ENCODE data around the gene ACSF3. TPM values are rescaled to one million over a fixed set of nuclear protein-coding genes. Genes with fewer than 3 reads are reported as not detected.

Gene ACSF3
- total RNA-seq, 2 experiments from 2014 or later: 44.7 to 49.5 TPM

DNA sequence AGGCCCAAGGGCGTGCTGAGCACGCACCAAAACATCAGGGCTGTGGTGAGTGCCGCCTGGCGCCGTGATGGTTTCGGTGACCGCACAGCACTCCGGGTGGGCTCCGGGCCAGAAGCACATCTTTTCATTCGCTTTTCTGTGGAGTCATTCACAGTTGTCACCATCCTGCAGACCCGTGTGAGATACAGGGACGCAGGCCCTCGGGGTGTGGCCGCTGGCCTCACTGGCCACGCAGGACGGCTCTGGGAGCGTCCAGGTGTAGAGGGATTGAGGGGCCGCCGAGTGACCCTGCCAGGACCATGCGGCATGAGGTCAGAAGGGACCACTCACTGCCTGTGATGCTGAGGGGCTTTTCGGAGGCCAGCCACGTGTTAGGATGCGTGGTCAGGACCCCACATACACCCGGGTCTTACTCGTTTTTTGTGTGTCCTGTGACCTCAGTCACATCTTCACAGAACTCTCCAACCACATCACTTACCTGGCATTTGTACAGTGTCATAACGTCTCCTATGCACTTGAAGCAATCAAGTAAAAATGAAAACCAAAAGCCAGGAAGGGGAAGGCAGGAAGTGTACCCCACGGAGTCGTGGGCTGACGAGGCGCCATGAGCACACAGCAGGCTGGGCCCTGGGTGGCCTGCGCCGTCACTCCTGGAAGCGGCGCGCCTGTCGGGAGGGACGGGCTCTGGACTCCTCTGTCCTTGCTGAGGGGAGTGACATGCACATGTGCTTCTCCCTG is 7.8 kb downstream of the ACSF3 start:
- intact Hi-C loops (cut with DNase I, micrococcal nuclease): no loop called here
- H3K4me1 ChIP-seq (ENCODE audit: insufficient read depth, low read length): peaks cover 67% of the 10 kb centered on the region
- no peak overlapping the region for H3K27ac ChIP-seq (ENCODE audit: low read depth in 1 of 2, low read length in 2 of 2)
- POLR2A ChIA-PET: interaction anchor here (2.3 kb wide), 1 partner anchor 13 kb away, joined by 12 read pairs; no protein-coding TSS in a partner anchor
- H3K4me3 Mint-ChIP-seq: no peak overlapping the region
- DNase-seq (peak in 1 of 14 experiments; percentile 38), ATAC-seq (ENCODE audit: poor library complexity) (no peak)
- H3K9me3 Mint-ChIP-seq: no peaks in the 10 kb centered on the region
- no peaks in the 10 kb centered on the region for H3K9me3 ChIP-seq (ENCODE audit: control insufficient read depth in 1 of 2, insufficient read depth in 1 of 2, low read length in 2 of 2)
- H3K36me3 ChIP-seq (ENCODE audit: insufficient read depth, low read length): peaks cover 68% of the 10 kb centered on the region
- H3K27me3 ChIP-seq (ENCODE audit: control insufficient read depth in 1 of 2, insufficient read depth in 2 of 2, low read length in 2 of 2): no peaks in the 10 kb centered on the region
- H3K27me3 Mint-ChIP-seq: no peaks in the 10 kb centered on the region
- peak overlapping the region; percentile 55 for H3K27ac Mint-ChIP-seq
- CTCF ChIA-PET: no interaction called here
- peaks cover 63% of the 10 kb centered on the region for H3K4me1 Mint-ChIP-seq (ENCODE audit: low read depth)
- H3K4me3 ChIP-seq (ENCODE audit: low read length): no peak overlapping the region
- H3K36me3 Mint-ChIP-seq (ENCODE audit: low read depth): peaks cover 78% of the 10 kb centered on the region
- TF ChIP-seq, protein P1, sequence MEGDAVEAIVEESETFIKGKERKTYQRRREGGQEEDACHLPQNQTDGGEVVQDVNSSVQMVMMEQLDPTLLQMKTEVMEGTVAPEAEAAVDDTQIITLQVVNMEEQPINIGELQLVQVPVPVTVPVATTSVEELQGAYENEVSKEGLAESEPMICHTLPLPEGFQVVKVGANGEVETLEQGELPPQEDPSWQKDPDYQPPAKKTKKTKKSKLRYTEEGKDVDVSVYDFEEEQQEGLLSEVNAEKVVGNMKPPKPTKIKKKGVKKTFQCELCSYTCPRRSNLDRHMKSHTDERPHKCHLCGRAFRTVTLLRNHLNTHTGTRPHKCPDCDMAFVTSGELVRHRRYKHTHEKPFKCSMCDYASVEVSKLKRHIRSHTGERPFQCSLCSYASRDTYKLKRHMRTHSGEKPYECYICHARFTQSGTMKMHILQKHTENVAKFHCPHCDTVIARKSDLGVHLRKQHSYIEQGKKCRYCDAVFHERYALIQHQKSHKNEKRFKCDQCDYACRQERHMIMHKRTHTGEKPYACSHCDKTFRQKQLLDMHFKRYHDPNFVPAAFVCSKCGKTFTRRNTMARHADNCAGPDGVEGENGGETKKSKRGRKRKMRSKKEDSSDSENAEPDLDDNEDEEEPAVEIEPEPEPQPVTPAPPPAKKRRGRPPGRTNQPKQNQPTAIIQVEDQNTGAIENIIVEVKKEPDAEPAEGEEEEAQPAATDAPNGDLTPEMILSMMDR (IDR thresholded peaks at IDR 0.05): no peak

DNA sequence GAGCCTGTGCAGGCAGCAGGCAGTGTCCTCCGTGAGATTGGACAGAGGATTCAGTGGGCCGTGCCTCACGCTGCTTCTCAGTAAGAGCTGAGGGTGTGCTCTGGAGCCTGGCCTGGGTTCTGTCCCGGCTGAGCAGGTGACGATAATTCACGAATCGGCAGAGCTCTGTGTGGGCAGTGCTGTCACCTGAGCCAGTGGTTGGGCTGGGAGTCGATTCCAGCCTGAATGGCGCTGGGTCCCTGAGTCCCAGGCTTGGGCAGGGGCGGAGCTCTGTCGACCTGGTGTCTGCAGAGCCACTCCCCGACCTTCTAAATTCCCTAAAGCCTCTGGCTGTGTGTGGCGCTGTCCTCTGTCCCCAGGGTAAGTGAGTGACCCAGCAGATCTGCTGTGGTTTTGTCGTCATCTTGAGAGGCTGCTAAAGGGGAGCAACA is 8.4 kb downstream of the ACSF3 start:
- H3K4me1 ChIP-seq (ENCODE audit: insufficient read depth, low read length): peaks cover 64% of the 10 kb centered on the region
- no peak overlapping the region for H3K4me3 Mint-ChIP-seq
- H3K4me3 ChIP-seq (ENCODE audit: low read length): no peak overlapping the region
- H3K27ac ChIP-seq (ENCODE audit: low read depth in 1 of 2, low read length in 2 of 2): no peak overlapping the region
- no peaks in the 10 kb centered on the region for H3K9me3 ChIP-seq (ENCODE audit: control insufficient read depth in 1 of 2, insufficient read depth in 1 of 2, low read length in 2 of 2)
- CTCF ChIA-PET: no interaction called here
- no peaks in the 10 kb centered on the region for H3K27me3 ChIP-seq (ENCODE audit: control insufficient read depth in 1 of 2, insufficient read depth in 2 of 2, low read length in 2 of 2)
- peak overlapping the region; percentile 55 for H3K27ac Mint-ChIP-seq
- no peak for ATAC-seq (ENCODE audit: poor library complexity)
- H3K4me1 Mint-ChIP-seq (ENCODE audit: low read depth): peaks cover 62% of the 10 kb centered on the region
- POLR2A ChIA-PET: interaction anchor here (2.3 kb wide), 1 partner anchor 13 kb away, joined by 12 read pairs; no protein-coding TSS in a partner anchor
- peaks cover 74% of the 10 kb centered on the region for H3K36me3 ChIP-seq (ENCODE audit: insufficient read depth, low read length)
- intact Hi-C loops (cut with DNase I, micrococcal nuclease): no loop called here
- no peaks in the 10 kb centered on the region for H3K9me3 Mint-ChIP-seq
- no peak for DNase-seq
- TF ChIP-seq, protein P1 (IDR thresholded peaks at IDR 0.05): no peak
- no peaks in the 10 kb centered on the region for H3K27me3 Mint-ChIP-seq
- H3K36me3 Mint-ChIP-seq (ENCODE audit: low read depth): peaks cover 78% of the 10 kb centered on the region

DNA sequence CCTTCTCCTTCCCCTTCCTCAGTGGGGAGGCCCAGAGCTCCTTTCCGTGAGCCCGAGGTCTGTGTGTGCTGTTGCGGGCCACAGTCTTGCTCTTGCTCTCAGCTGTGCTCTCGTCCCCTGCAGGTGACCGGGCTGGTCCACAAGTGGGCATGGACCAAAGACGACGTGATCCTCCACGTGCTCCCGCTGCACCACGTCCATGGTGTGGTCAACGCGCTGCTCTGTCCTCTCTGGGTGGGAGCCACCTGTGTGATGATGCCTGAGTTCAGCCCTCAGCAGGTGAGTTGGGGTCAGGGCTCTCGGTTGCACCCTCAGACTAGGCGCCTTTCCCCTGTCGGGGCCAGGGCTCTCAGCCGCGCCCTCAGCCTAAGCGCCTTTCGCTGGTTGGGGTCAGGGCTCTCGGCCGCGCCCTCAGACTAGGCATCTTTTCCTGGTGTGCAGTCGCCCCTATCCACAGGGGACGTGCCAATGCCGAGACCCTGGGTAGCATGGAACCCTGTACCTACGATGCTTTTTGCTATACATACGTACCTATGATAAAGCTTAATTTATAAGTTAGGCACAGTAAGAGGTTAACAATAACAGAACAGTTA is 8.9 kb downstream of the ACSF3 start:
- TF ChIP-seq, protein P1 (IDR thresholded peaks at IDR 0.05): no peak
- Mint-ChIP-seq H3K27me3 (no peaks in the 10 kb centered on the region), H3K4me1 (ENCODE audit: low read depth) (peaks cover 61% of the 10 kb centered on the region), H3K9me3 (no peaks in the 10 kb centered on the region), H3K36me3 (ENCODE audit: low read depth) (peaks cover 80% of the 10 kb centered on the region), H3K4me3 (no peak overlapping the region), H3K27ac (peak overlapping the region; percentile 60)
- H3K4me1 ChIP-seq (ENCODE audit: insufficient read depth, low read length): peaks cover 59% of the 10 kb centered on the region
- no peak for DNase-seq
- POLR2A ChIA-PET: interaction anchor here (2.3 kb wide), 1 partner anchor 12 kb away, joined by 12 read pairs; no protein-coding TSS in a partner anchor
- H3K27me3 ChIP-seq (ENCODE audit: control insufficient read depth in 1 of 2, insufficient read depth in 2 of 2, low read length in 2 of 2): no peaks in the 10 kb centered on the region
- H3K4me3 ChIP-seq (ENCODE audit: low read length): no peak overlapping the region
- peaks cover 79% of the 10 kb centered on the region for H3K36me3 ChIP-seq (ENCODE audit: insufficient read depth, low read length)
- H3K9me3 ChIP-seq (ENCODE audit: control insufficient read depth in 1 of 2, insufficient read depth in 1 of 2, low read length in 2 of 2): no peaks in the 10 kb centered on the region
- intact Hi-C loops (cut with DNase I, micrococcal nuclease): no loop called here
- no peak overlapping the region for H3K27ac ChIP-seq (ENCODE audit: low read depth in 1 of 2, low read length in 2 of 2)
- CTCF ChIA-PET: no interaction called here
- no peak for ATAC-seq (ENCODE audit: poor library complexity)

Measured in CD4-positive, alpha-beta T cell (primary cell).